GM06990 (cell line): ENCODE data around the gene CPEB3.

ENCODE experiments used
- DNase-seq: peaks from one replicate; pipeline ENCODE4 v3.0.0-alpha.2; 2011; ENCODE audit not compliant: insufficient read length; ENCODE audit errors: extremely low read depth
- H3K27me3 ChIP-seq: replicated peaks from 2 replicates; pipeline ENCODE4 v1.6.0; 2011; ENCODE audit warnings: low read length; ENCODE audit not compliant: control insufficient read depth, insufficient read depth
- H3K36me3 ChIP-seq: 2 replicates; pipeline ENCODE4 v1.5.1; 2011; ENCODE audit warnings: low read length; ENCODE audit not compliant: control insufficient read depth, insufficient read depth
- H3K4me3 ChIP-seq: replicated peaks from 2 replicates; pipeline ENCODE4 v1.5.1; 2011; ENCODE audit warnings: low read depth, mild to moderate bottlenecking, control low read depth, low read length
- TF ChIP-seq, protein P1 (sequence below): IDR thresholded peaks from 2 replicates; pipeline ENCODE4 v1.5.1; 2011; ENCODE audit warnings: low read length, control low read depth, mild to moderate bottlenecking, inconsistent platforms; ENCODE audit not compliant: insufficient read depth, poor library complexity, severe bottlenecking

CPEB3 gene

DNA sequence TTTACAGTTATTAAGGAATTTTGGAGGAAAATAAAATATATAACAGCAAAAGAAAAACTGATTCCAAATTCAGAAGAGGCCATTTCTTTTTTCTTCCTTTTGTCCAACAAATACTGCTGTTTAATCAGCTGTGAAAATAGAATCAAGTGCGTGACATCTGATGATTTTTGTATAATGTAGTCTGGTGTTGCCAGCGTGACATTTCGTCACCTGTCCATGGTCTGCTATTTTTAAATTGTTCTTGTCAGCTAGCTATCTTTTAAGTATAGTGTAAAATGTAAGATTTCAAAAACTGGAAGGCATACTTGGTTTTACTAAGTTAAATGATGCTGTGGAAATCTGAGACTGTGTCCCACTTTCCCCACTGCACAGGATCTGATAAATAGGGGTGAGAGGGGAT is 105.9 kb downstream of the CPEB3 start:
- H3K4me3 ChIP-seq, result no peak overlapping the region
- TF ChIP-seq, protein P1, sequence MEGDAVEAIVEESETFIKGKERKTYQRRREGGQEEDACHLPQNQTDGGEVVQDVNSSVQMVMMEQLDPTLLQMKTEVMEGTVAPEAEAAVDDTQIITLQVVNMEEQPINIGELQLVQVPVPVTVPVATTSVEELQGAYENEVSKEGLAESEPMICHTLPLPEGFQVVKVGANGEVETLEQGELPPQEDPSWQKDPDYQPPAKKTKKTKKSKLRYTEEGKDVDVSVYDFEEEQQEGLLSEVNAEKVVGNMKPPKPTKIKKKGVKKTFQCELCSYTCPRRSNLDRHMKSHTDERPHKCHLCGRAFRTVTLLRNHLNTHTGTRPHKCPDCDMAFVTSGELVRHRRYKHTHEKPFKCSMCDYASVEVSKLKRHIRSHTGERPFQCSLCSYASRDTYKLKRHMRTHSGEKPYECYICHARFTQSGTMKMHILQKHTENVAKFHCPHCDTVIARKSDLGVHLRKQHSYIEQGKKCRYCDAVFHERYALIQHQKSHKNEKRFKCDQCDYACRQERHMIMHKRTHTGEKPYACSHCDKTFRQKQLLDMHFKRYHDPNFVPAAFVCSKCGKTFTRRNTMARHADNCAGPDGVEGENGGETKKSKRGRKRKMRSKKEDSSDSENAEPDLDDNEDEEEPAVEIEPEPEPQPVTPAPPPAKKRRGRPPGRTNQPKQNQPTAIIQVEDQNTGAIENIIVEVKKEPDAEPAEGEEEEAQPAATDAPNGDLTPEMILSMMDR, result no peak
- DNase-seq, result no peak
- no peaks in the 10 kb centered on the region for H3K36me3 ChIP-seq
- H3K27me3 ChIP-seq, result no peaks in the 10 kb centered on the region

DNA sequence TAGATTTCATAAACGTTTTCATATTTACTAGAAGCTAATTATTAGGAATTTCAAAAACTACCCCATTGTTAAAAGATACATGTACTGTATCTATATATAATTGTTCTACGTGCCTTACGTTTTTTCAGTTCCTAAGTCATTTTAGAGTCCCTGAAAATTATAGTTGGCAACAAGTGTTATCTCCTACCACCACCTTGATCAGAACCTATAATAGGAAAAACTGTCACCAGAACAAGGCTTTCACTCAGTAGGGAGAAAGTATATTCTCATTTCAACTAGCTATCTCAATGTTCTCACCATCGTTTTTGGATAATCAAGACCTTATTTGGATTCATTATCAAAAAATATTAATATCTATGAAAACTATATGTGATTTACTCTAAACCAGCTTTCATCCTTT is 107.7 kb downstream of the CPEB3 start:
- TF ChIP-seq, protein P1, result no peak
- DNase-seq, result no peak
- H3K36me3 ChIP-seq, result no peaks in the 10 kb centered on the region
- H3K4me3 ChIP-seq, result no peak overlapping the region
- H3K27me3 ChIP-seq, result no peaks in the 10 kb centered on the region

DNA sequence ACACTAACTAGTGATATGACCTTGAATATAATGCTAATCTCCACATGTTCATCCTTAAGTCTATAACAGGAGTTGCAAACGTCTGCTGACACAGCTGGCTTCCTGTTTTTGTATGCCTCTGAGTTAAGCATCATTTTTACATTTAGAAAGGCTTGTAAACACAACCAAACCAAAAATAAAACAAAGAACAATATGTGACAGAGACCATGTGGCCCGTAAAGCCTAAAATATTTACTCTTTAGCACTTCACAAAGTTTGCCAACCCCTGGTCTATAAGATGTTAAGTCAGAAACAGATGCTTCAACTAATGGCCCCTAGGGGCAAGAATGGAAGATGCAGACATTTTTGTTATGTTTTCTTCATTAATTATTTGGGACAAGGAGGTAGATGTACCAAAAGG is 109.3 kb downstream of the CPEB3 start:
- TF ChIP-seq, protein P1, result peak; percentile 37
- H3K27me3 ChIP-seq, result no peaks in the 10 kb centered on the region
- no peaks in the 10 kb centered on the region for H3K36me3 ChIP-seq
- peak; percentile 23 for DNase-seq
- H3K4me3 ChIP-seq, result no peak overlapping the region

DNA sequence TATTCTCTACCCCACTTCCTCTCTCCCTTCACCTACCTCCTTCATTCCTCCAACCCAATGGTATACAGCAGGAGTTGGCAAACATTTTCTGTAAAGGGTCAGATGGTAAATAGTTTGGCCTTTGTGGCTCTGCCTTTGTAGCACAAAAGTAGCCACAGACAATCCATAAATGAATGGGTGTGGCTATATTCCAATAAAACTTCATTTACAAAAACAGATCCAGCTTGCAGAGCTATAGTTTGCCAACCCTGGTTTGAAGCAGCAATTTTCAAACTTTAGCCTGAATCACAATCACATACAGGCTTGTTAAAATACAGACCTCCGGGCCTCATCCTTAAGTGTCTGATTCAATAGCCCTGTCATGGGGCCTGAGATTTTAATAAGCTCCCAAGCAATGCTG is 110.5 kb downstream of the CPEB3 start:
- Histone ChIP-seq H3K4me3 (no peak overlapping the region), H3K27me3 (no peaks in the 10 kb centered on the region), H3K36me3 (no peaks in the 10 kb centered on the region)
- TF ChIP-seq, protein P1, result no peak
- no peak for DNase-seq

DNA sequence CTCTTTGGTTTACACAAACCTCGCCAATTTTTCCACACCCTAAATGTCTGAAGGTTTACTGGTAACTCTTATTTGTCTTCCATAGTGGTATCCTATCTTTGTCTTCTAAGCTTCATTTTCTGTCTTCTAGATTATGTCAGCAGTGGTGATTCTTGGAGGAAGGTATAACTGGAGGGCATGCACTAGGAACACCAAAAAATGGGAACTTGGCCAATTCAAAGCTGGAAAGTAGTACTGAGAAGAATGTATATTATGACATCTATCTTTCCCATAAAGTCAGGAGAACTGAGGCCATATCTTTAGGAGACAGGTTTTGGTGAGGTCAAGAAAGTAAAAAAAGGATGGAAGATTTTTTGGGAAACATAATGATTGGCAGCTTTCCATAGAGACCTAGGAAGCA is 113.3 kb downstream of the CPEB3 start:
- Histone ChIP-seq H3K36me3 (no peaks in the 10 kb centered on the region), H3K4me3 (no peak overlapping the region), H3K27me3 (no peaks in the 10 kb centered on the region)
- DNase-seq, result no peak
- TF ChIP-seq, protein P1, result no peak

DNA sequence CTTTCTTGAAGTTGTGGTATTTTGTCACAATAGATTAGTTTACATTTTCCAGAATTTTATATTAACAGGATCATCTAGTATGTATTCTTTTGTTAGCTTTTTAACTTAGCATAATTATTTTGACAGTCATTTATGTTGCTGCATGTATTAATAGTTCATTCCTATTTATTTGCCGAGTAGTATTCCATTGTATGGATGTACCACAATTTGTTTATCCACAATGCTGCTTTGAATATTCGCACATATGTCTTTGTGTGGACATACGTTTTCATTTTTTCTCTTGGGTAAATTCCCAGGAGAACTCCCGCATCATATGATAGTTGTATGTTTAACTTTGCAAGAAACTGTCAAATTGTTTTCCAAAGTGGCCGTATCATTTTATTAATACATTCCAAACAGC is 115.7 kb downstream of the CPEB3 start:
- no peak for DNase-seq
- Histone ChIP-seq H3K36me3 (no peaks in the 10 kb centered on the region), H3K27me3 (no peaks in the 10 kb centered on the region), H3K4me3 (no peak overlapping the region)
- TF ChIP-seq, protein P1, result no peak
